Measurements from ENCODE around the gene ARL2. TPM values are rescaled to one million over a fixed set of nuclear protein-coding genes. Genes with fewer than 3 reads are reported as not detected.

ARL2 gene
- polyA plus RNA-seq, 4 donors, result 72.0 to 121 (median 85.9) TPM

DNA sequence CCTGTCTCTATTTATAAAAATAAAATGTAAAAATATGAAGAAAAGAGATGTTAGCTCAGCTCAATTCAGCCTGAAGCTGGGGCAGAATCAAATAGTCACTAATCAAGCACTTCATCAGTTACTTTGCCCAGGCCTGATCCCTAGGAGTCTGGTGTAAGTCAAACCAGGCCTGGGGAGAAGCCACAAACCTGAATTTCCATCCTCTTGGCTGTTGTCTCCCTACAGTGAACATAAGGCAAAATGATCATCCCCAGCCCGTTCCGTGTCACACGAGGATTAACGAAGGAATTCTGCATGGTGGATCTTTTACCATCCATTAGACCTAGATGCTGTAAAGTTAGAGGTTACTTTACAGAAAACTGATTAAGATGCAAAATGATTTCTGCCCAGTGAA is 50.9 kb downstream of the ARL2 start:
- no peak overlapping the region for H3K27ac ChIP-seq (ENCODE audit: low read depth in 1 of 3, low read length in 2 of 3)
- H3K4me1 ChIP-seq (ENCODE audit: control insufficient read depth in 3 of 3, insufficient read depth in 2 of 3, low read depth in 1 of 3, low read length in 2 of 3), result peaks cover 0 to 12% (median 0%) of the 10 kb centered on the region in 3 donors
- DNase-seq (no peak), FAIRE-seq (no peak)
- H3K4me3 ChIP-seq (ENCODE audit: low read depth in 1 of 3, low read length in 3 of 3), result no peak overlapping the region
- whole genome bisulfite sequencing, 3 donors, result 84 to 97% (median 88%) methylated on average over 4 of the region's 4 CpGs
- peaks cover 0 to 3% (median 0%) of the 10 kb centered on the region in 3 donors for H3K36me3 ChIP-seq (ENCODE audit: control insufficient read depth in 3 of 3, insufficient read depth in 2 of 3, low read depth in 1 of 3, low read length in 3 of 3)
- H3K27me3 ChIP-seq (ENCODE audit: control insufficient read depth in 3 of 3, insufficient read depth in 3 of 3, low read length in 3 of 3), result no peaks in the 10 kb centered on the region
- peaks cover 0 to 4% of the 10 kb centered on the region in 2 donors for H3K9me3 ChIP-seq (ENCODE audit: control insufficient read depth in 2 of 2, insufficient read depth in 1 of 2, low read depth in 1 of 2, low read length in 1 of 2)

DNA sequence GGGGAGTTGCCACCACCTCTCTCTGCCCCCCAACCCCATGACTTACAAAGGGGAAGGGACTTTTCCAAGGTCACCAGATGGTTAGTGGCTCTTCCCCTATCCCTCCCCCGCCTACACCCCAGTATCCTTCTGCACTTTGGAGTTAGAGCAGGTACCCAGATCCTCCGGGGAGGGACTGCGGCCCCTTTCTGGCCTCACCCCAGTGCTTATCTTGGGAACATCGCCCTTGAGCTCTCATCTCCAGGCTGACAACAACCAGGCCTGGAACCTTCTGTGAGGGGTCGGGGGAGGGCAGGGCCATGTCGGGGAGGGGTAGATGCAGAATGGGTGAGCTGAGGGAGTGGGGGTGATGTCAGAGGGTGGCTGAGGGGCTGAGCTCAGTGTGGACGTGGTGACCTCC is 51.9 kb downstream of the ARL2 start:
- FAIRE-seq (no peak), DNase-seq (peak in 1 of 2 donors; percentile 39)
- peaks cover 0 to 3% (median 0%) of the 10 kb centered on the region in 3 donors for H3K36me3 ChIP-seq (ENCODE audit: control insufficient read depth in 3 of 3, insufficient read depth in 2 of 3, low read depth in 1 of 3, low read length in 3 of 3)
- H3K9me3 ChIP-seq (ENCODE audit: control insufficient read depth in 2 of 2, insufficient read depth in 1 of 2, low read depth in 1 of 2, low read length in 1 of 2), result peaks cover 0 to 4% of the 10 kb centered on the region in 2 donors
- no peak overlapping the region for H3K4me3 ChIP-seq (ENCODE audit: low read depth in 1 of 3, low read length in 3 of 3)
- no peaks in the 10 kb centered on the region for H3K27me3 ChIP-seq (ENCODE audit: control insufficient read depth in 3 of 3, insufficient read depth in 3 of 3, low read length in 3 of 3)
- H3K4me1 ChIP-seq (ENCODE audit: control insufficient read depth in 3 of 3, insufficient read depth in 2 of 3, low read depth in 1 of 3, low read length in 2 of 3), result peaks cover 0 to 11% (median 0%) of the 10 kb centered on the region in 3 donors
- H3K27ac ChIP-seq (ENCODE audit: low read depth in 1 of 3, low read length in 2 of 3), result no peak overlapping the region
- 31 to 52% (median 51%) methylated on average over 7 of the region's 7 CpGs for WGBS, 3 donors

DNA sequence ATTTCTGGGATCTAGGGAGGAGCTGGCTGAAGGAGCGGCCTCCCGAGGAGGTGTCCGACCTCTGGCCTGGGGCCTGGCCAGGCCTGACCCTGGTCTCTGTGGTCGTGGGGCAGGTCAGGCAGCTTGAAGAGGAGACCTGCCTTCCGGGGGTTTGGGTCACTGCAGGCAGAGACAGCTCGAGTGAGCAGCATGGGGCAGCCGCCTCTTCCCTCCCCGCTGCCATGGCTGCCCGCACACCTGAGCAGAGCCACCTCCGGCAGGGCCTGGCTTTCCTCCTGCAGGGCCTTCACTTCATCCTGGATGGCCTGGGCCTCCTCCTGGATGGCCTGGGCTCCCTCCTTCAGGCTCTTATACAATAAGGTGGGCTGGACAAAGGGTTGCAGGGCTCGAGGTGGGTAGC is 52.4 kb downstream of the ARL2 start:
- FAIRE-seq, result no peak
- DNase-seq, result no peak
- Histone ChIP-seq H3K9me3 (ENCODE audit: control insufficient read depth in 2 of 2, insufficient read depth in 1 of 2, low read depth in 1 of 2, low read length in 1 of 2) (no peaks in the 10 kb centered on the region), H3K36me3 (ENCODE audit: control insufficient read depth in 3 of 3, insufficient read depth in 2 of 3, low read depth in 1 of 3, low read length in 3 of 3) (no peaks in the 10 kb centered on the region), H3K4me3 (ENCODE audit: low read depth in 1 of 3, low read length in 3 of 3) (no peak overlapping the region), H3K27me3 (ENCODE audit: control insufficient read depth in 3 of 3, insufficient read depth in 3 of 3, low read length in 3 of 3) (no peaks in the 10 kb centered on the region), H3K4me1 (ENCODE audit: control insufficient read depth in 3 of 3, insufficient read depth in 2 of 3, low read depth in 1 of 3, low read length in 2 of 3) (peaks cover 0 to 11% (median 0%) of the 10 kb centered on the region in 3 donors), H3K27ac (ENCODE audit: low read depth in 1 of 3, low read length in 2 of 3) (no peak overlapping the region)
- 70 to 78% (median 73%) methylated on average over 10 to 11 of the region's 11 CpGs for WGBS, 3 donors

DNA sequence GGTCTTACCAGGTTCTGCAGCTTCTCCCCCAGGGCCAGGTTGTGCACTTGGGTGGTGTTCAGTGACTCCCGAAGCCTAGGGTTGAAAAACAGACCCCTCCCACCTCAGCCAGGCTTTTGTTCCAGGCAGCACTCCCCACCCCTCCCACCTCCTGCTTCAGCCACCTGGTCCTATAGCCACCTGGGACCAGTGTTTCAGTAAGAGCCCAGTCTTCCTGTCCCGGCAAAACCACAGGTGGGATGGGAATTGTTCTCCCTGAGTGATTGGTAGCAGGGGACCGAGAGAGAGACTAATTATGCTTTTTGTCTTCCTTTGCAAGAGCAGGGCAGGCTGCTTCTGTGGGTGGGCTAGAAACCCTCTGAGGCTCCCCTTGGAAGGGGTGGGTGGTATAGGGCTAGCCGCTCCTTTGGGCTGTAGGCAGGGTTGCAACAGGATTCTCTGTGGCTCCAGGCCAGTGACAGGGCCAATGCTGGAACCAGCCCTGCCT is 52.9 kb downstream of the ARL2 start:
- H3K36me3 ChIP-seq (ENCODE audit: control insufficient read depth in 3 of 3, insufficient read depth in 2 of 3, low read depth in 1 of 3, low read length in 3 of 3), result no peaks in the 10 kb centered on the region
- H3K9me3 ChIP-seq (ENCODE audit: control insufficient read depth in 2 of 2, insufficient read depth in 1 of 2, low read depth in 1 of 2, low read length in 1 of 2), result no peaks in the 10 kb centered on the region
- H3K27ac ChIP-seq (ENCODE audit: low read depth in 1 of 3, low read length in 2 of 3), result no peak overlapping the region
- H3K4me1 ChIP-seq (ENCODE audit: control insufficient read depth in 3 of 3, insufficient read depth in 2 of 3, low read depth in 1 of 3, low read length in 2 of 3), result peaks cover 0 to 11% (median 0%) of the 10 kb centered on the region in 3 donors
- no peak for DNase-seq
- no peak overlapping the region for H3K4me3 ChIP-seq (ENCODE audit: low read depth in 1 of 3, low read length in 3 of 3)
- 81 to 93% (median 86%) methylated on average over 4 of the region's 4 CpGs for WGBS, 3 donors
- no peaks in the 10 kb centered on the region for H3K27me3 ChIP-seq (ENCODE audit: control insufficient read depth in 3 of 3, insufficient read depth in 3 of 3, low read length in 3 of 3)
- FAIRE-seq, result no peak

DNA sequence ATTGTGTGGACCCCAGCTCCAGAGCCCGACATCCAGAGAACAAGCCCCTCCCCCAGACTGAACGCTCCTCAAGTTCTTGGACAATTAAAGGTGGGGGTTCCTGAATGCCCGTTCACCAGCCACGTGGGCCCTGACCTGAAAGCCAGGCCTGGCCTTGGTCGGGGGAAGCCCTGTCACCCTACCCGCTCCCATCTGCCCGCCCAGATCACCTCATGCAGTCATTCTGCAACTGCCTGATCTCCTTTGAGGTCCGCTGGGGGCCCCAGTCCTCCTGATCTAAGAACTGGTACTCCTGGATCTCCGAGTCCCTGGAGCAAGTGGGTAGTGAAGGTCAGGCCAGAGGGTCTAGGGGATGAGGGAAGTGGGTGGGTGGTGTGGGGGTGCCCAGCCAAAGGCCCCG is 53.5 kb downstream of the ARL2 start:
- Histone ChIP-seq H3K27ac (ENCODE audit: low read depth in 1 of 3, low read length in 2 of 3) (no peak overlapping the region), H3K9me3 (ENCODE audit: control insufficient read depth in 2 of 2, insufficient read depth in 1 of 2, low read depth in 1 of 2, low read length in 1 of 2) (no peaks in the 10 kb centered on the region), H3K27me3 (ENCODE audit: control insufficient read depth in 3 of 3, insufficient read depth in 3 of 3, low read length in 3 of 3) (no peaks in the 10 kb centered on the region), H3K4me3 (ENCODE audit: low read depth in 1 of 3, low read length in 3 of 3) (no peak overlapping the region), H3K36me3 (ENCODE audit: control insufficient read depth in 3 of 3, insufficient read depth in 2 of 3, low read depth in 1 of 3, low read length in 3 of 3) (no peaks in the 10 kb centered on the region), H3K4me1 (ENCODE audit: control insufficient read depth in 3 of 3, insufficient read depth in 2 of 3, low read depth in 1 of 3, low read length in 2 of 3) (peaks cover 0 to 11% (median 0%) of the 10 kb centered on the region in 3 donors)
- WGBS, 3 donors, result 83 to 85% (median 83%) methylated on average over 10 of the region's 10 CpGs
- FAIRE-seq (no peak), DNase-seq (no peak)

DNA sequence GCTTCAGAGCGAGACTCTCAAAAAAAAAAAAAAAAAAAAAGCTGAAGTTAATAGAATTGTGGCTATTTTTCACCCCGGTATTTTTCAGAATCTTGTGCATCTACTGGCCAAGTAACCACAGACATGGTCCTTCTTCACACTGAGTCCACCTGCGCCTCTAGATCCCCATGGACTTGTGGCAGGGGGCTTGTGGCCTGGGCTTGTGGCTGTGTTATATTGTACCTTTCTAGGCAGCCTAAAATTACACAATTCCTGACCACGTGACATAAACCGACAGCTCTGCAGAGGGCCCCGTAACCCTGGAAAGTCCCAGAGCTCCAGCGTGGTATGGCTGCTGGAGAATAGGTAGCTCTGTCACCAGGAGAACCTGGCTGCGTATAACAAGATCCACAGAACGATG is 55.3 kb downstream of the ARL2 start:
- no peak for FAIRE-seq
- no peak overlapping the region for H3K27ac ChIP-seq (ENCODE audit: low read depth in 1 of 3, low read length in 2 of 3)
- WGBS, 3 donors, result 51 to 55% (median 54%) methylated on average over 9 of the region's 9 CpGs

More for the DNA sequence above, 55.3 kb downstream of the ARL2 start:
- Histone ChIP-seq H3K4me1 (ENCODE audit: control insufficient read depth in 3 of 3, insufficient read depth in 2 of 3, low read depth in 1 of 3, low read length in 2 of 3) (peaks cover 0 to 11% (median 0%) of the 10 kb centered on the region in 3 donors), H3K27me3 (ENCODE audit: control insufficient read depth in 3 of 3, insufficient read depth in 3 of 3, low read length in 3 of 3) (no peaks in the 10 kb centered on the region), H3K9me3 (ENCODE audit: control insufficient read depth in 2 of 2, insufficient read depth in 1 of 2, low read depth in 1 of 2, low read length in 1 of 2) (no peaks in the 10 kb centered on the region), H3K36me3 (ENCODE audit: control insufficient read depth in 3 of 3, insufficient read depth in 2 of 3, low read depth in 1 of 3, low read length in 3 of 3) (no peaks in the 10 kb centered on the region), H3K4me3 (ENCODE audit: low read depth in 1 of 3, low read length in 3 of 3) (no peak overlapping the region)
- DNase-seq, result peak in 1 of 2 donors; percentile 53

Other genes starting within 250 kb of the ARL2 start
- gene SF1, start 235.6 kb upstream of the ARL2 start, polyA plus RNA-seq, result 100 to 1,000 TPM in 1 of 4 donors, 10 to 100 TPM in 3; 69.8 to 328 (median 83.5) TPM
- 10 to 100 TPM in 2 of 4 donors, 1 to 10 TPM in 2; 9.2 to 13.6 (median 9.9) TPM for gene MAP4K2, start 210.9 kb upstream of the ARL2 start, polyA plus RNA-seq
- 10 to 100 TPM; 17.6 to 28.3 (median 25.2) TPM for gene MEN1, start 203.6 kb upstream of the ARL2 start, polyA plus RNA-seq
- 10 to 100 TPM in 3 of 4 donors, 1 to 10 TPM in 1; 8.3 to 36.5 (median 19.5) TPM for gene CDC42BPG, start 169.5 kb upstream of the ARL2 start, polyA plus RNA-seq
- 10 to 100 TPM; 31.3 to 94.0 (median 34.5) TPM for gene EHD1, start 135.5 kb upstream of the ARL2 start, polyA plus RNA-seq
- 10 to 100 TPM; 18.0 to 35.7 (median 24.7) TPM for gene ATG2A, start 97.0 kb upstream of the ARL2 start, polyA plus RNA-seq
- 10 to 100 TPM in 3 of 4 donors, 1 to 10 TPM in 1; 8.2 to 15.9 (median 13.6) TPM for gene PPP2R5B, start 89.5 kb upstream of the ARL2 start, polyA plus RNA-seq
- gene GPHA2, start 78.3 kb upstream of the ARL2 start, polyA plus RNA-seq, result under 1 TPM in 2 of 4 donors, not detected in 2; 0.13 to 0.19 TPM
- gene MAJIN, start 42.1 kb upstream of the ARL2 start, polyA plus RNA-seq, result under 1 TPM in 1 of 4 donors, not detected in 3; 0.25 TPM
- 10 to 100 TPM in 2 of 4 donors, 1 to 10 TPM in 2; 8.1 to 22.7 (median 10.9) TPM for gene BATF2, start 17.2 kb upstream of the ARL2 start, polyA plus RNA-seq
- gene SNX15, start 13.3 kb downstream of the ARL2 start, polyA plus RNA-seq, result 10 to 100 TPM; 23.2 to 46.6 (median 31.0) TPM
- 10 to 100 TPM in 2 of 4 donors, 1 to 10 TPM in 2; 6.9 to 18.1 (median 9.0) TPM for gene SAC3D1, start 27.1 kb downstream of the ARL2 start, polyA plus RNA-seq
- gene NAALADL1, start 44.4 kb downstream of the ARL2 start, polyA plus RNA-seq, result 100 to 1,000 TPM in 2 of 4 donors, 10 to 100 TPM in 2; 26.5 to 436 (median 104) TPM
- gene CDCA5, start 69.9 kb downstream of the ARL2 start, polyA plus RNA-seq, result 10 to 100 TPM in 2 of 4 donors, 1 to 10 TPM in 1, under 1 TPM in 1; 0.54 to 19.3 (median 8.8) TPM
- 10 to 100 TPM; 40.5 to 65.8 (median 53.7) TPM for gene ZFPL1, start 70.1 kb downstream of the ARL2 start, polyA plus RNA-seq
- 100 to 1,000 TPM; 111 to 159 (median 136) TPM for gene VPS51, start 82.1 kb downstream of the ARL2 start, polyA plus RNA-seq
- gene TM7SF2, start 97.7 kb downstream of the ARL2 start, polyA plus RNA-seq, result 10 to 100 TPM; 21.1 to 64.6 (median 40.3) TPM
- 10 to 100 TPM in 3 of 4 donors, 1 to 10 TPM in 1; 7.7 to 13.6 (median 13.0) TPM for gene ZNHIT2, start 103.5 kb downstream of the ARL2 start, polyA plus RNA-seq
- 1,000 to 10,000 TPM in 2 of 4 donors, 100 to 1,000 TPM in 2; 960 to 1,177 (median 1,066) TPM for gene FAU, start 108.0 kb downstream of the ARL2 start, polyA plus RNA-seq
- gene MRPL49, start 108.2 kb downstream of the ARL2 start, polyA plus RNA-seq, result 10 to 100 TPM; 35.2 to 65.7 (median 50.6) TPM
- 10 to 100 TPM; 10.5 to 34.4 (median 19.5) TPM for gene SYVN1, start 120.4 kb downstream of the ARL2 start, polyA plus RNA-seq
- gene SPDYC, start 156.1 kb downstream of the ARL2 start, polyA plus RNA-seq, result under 1 TPM in 1 of 4 donors, not detected in 3; 0.13 TPM
- 100 to 1,000 TPM; 107 to 218 (median 205) TPM for gene CAPN1, start 167.8 kb downstream of the ARL2 start, polyA plus RNA-seq
- 10 to 100 TPM in 2 of 4 donors, 1 to 10 TPM in 2; 1.3 to 14.8 (median 9.1) TPM for gene POLA2, start 247.8 kb downstream of the ARL2 start, polyA plus RNA-seq